Naive thymus-derived CD4-positive, alpha-beta T cell (primary cell): ENCODE measurements around the gene PRIMPOL. TPM values are rescaled to one million over a fixed set of nuclear protein-coding genes. Genes with fewer than 3 reads are reported as not detected.

Experiments
- ATAC-seq: fragments of 150-1000 bp; cut with Tn5 transposase; 2 replicates; pipeline ENCODE4 v1.10.0; 2021; ENCODE audit warnings: mild to moderate bottlenecking, moderate library complexity
- CTCF ChIA-PET: fragments of 350-600 bp; sonication (Branson Sonifier 250); formaldehyde crosslinking; loops from one replicate; lab custom pipeline; 2021; ENCODE audit warnings: antibody characterized with exemption; lab: Charles Lee
- POLR2A ChIA-PET: fragments of 350-600 bp; sonication (Branson Sonifier 250); formaldehyde crosslinking; loops from one replicate; lab custom pipeline; 2021; ENCODE audit warnings: antibody characterized with exemption, inconsistent platforms; lab: Charles Lee
- DNase-seq, 9 donors: peaks; one replicate each; pipeline versions ENCODE4 v3.0.0 to v3.0.0-alpha.2; 2020 to 2022; ENCODE audit warnings: mixed read lengths in 1 of 9
- H3K27ac ChIP-seq: one replicate; pipeline ENCODE4 v1.7.0; 2013; ENCODE audit warnings: mild to moderate bottlenecking, low read depth, low read length, moderate library complexity
- H3K27me3 ChIP-seq, 2 donors: one replicate each; pipeline ENCODE4 v1.7.0; 2013; ENCODE audit warnings: low read length in 2 of 2, mild to moderate bottlenecking in 2 of 2, moderate library complexity in 2 of 2; ENCODE audit not compliant: control insufficient read depth in 2 of 2, insufficient read depth in 2 of 2
- H3K36me3 ChIP-seq, 3 experiments: 1 replicate in 2 of 3; 2 replicates in 1 of 3; pipeline ENCODE4 v1.7.0; 2013; ENCODE audit warnings: low read length in 3 of 3, mild to moderate bottlenecking in 3 of 3, moderate library complexity in 1 of 3; ENCODE audit not compliant: insufficient read depth in 3 of 3, control insufficient read depth in 2 of 3
- H3K4me1 ChIP-seq, 2 donors: one replicate each; pipeline ENCODE4 v1.7.0; 2013; ENCODE audit warnings: low read length in 2 of 2, mild to moderate bottlenecking in 2 of 2, moderate library complexity in 1 of 2; ENCODE audit not compliant: control insufficient read depth in 2 of 2, insufficient read depth in 2 of 2
- H3K4me3 ChIP-seq: 2 replicates; pipeline ENCODE4 v1.7.0; 2013; ENCODE audit warnings: mild to moderate bottlenecking, low read length
- H3K9me3 ChIP-seq, 3 experiments: 1 replicate in 2 of 3; 2 replicates in 1 of 3; pipeline ENCODE4 v1.7.0; 2013; ENCODE audit warnings: low read length in 3 of 3; ENCODE audit not compliant: control insufficient read depth in 2 of 3
- H3K27ac Mint-ChIP-seq, 9 donors: one replicate each; pipeline ENCODE4 v1.8.0; 2020 to 2022; ENCODE audit warnings: mixed read lengths in 9 of 9, mild to moderate bottlenecking in 8 of 9, moderate library complexity in 5 of 9, inconsistent platforms in 2 of 9
- H3K27me3 Mint-ChIP-seq, 5 donors: one replicate each; pipeline ENCODE4 v1.8.0; 2021 to 2022; ENCODE audit warnings: mixed read lengths in 5 of 5, mild to moderate bottlenecking in 1 of 5
- H3K36me3 Mint-ChIP-seq, 5 donors: one replicate each; pipeline ENCODE4 v1.8.0; 2020 to 2022; ENCODE audit warnings: mixed read lengths in 5 of 5, mild to moderate bottlenecking in 3 of 5, inconsistent platforms in 1 of 5
- H3K4me1 Mint-ChIP-seq, 7 donors: one replicate each; pipeline ENCODE4 v1.8.0; 2020 to 2022; ENCODE audit warnings: mixed read lengths in 7 of 7, mild to moderate bottlenecking in 3 of 7, inconsistent platforms in 1 of 7
- H3K4me3 Mint-ChIP-seq, 10 donors: one replicate each; pipeline ENCODE4 v1.8.0; 2020 to 2022; ENCODE audit warnings: mild to moderate bottlenecking in 10 of 10, mixed read lengths in 10 of 10, moderate library complexity in 6 of 10, inconsistent platforms in 2 of 10
- H3K9me3 Mint-ChIP-seq, 11 donors: one replicate each; pipeline ENCODE4 v1.8.0; 2020 to 2022; ENCODE audit warnings: mixed read lengths in 11 of 11, mild to moderate bottlenecking in 4 of 11, inconsistent platforms in 1 of 11, moderate library complexity in 1 of 11
- intact Hi-C, 2 donors: fragments of 100-400 bp; cut with micrococcal nuclease; formaldehyde crosslinking; loops; one replicate each; pipeline ENCODE4 v1.15.1; 2023
- polyA plus RNA-seq, 2 donors: library from polyadenylated mRNA; unstranded; fragments of 300-500 nt; fragmentation: Illumina TruSeq; gene quantifications; one replicate each; pipeline ENCODE4 v1.2.3, GENCODE V29; 2021
- total RNA-seq, 6 experiments: library from RNA in 5 of 6; stranded (reverse) in 5 of 6; gene quantifications; 1 replicate in 5 of 6; 2 replicates in 1 of 6; pipeline ENCODE4 v1.2.3 and lab custom pipeline; 2021 to 2026

Gene PRIMPOL
- total and polyA plus RNA-seq, 7 experiments from 2014 or later: 12.1 to 19.3 (median 16.5) TPM

DNA sequence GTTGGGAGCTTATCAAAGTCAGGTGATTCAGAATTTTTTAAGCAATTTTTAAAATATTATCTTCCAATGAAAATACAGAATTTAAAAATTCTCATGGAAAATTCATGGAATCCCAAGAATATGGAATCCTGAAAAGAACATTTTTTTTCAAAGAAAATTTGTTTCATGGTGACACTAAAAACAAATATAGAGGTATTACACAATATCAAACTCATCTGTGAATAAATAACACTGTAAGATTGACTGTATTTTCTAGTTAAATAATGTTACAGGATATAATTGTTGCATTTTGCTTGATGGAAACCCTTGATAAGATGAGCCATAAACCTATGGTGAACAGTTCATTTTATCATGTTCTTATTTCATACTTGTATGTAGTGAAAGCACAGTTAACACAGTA is 11.4 kb downstream of the PRIMPOL start:
- DNase-seq: no peak
- Mint-ChIP-seq H3K4me3 (no peak overlapping the region), H3K36me3 (peaks cover 3 to 28% (median 19%) of the 10 kb centered on the region in 5 donors), H3K27me3 (no peaks in the 10 kb centered on the region), H3K27ac (no peak overlapping the region), H3K9me3 (no peaks in the 10 kb centered on the region), H3K4me1 (peaks cover 0 to 3% (median 0%) of the 10 kb centered on the region in 7 donors)
- peaks cover 0 to 7% (median 0%) of the 10 kb centered on the region in 3 experiments for H3K36me3 ChIP-seq
- no peak overlapping the region for H3K4me3 ChIP-seq
- intact Hi-C loops: no loop called here
- ChIA-PET CTCF (no interaction called here), POLR2A (no interaction called here)
- H3K9me3 ChIP-seq: no peaks in the 10 kb centered on the region
- H3K4me1 ChIP-seq: no peaks in the 10 kb centered on the region
- H3K27ac ChIP-seq: no peak overlapping the region
- ATAC-seq: no peak
- H3K27me3 ChIP-seq: no peaks in the 10 kb centered on the region

GRCh38 chr4:184662236-184662635 is 12.7 kb downstream of the PRIMPOL start:
- H3K36me3 ChIP-seq: peaks cover 0 to 12% (median 0%) of the 10 kb centered on the region in 3 experiments
- CTCF ChIA-PET: interaction anchor here (0.6 to 0.9 kb wide), 3 partner anchors 14 to 521 kb away, joined by 3 read pairs; no protein-coding TSS in a partner anchor
- DNase-seq: no peak
- H3K27ac ChIP-seq: no peak overlapping the region
- intact Hi-C loops: no loop called here
- ATAC-seq: no peak
- no peaks in the 10 kb centered on the region for H3K4me1 ChIP-seq
- Mint-ChIP-seq H3K27ac (no peak overlapping the region), H3K4me1 (peaks cover 0 to 11% (median 0%) of the 10 kb centered on the region in 7 donors), H3K9me3 (no peaks in the 10 kb centered on the region), H3K36me3 (peaks cover 3 to 25% (median 20%) of the 10 kb centered on the region in 5 donors), H3K27me3 (no peaks in the 10 kb centered on the region), H3K4me3 (no peak overlapping the region)
- H3K9me3 ChIP-seq: no peaks in the 10 kb centered on the region
- H3K27me3 ChIP-seq: no peaks in the 10 kb centered on the region
- H3K4me3 ChIP-seq: no peak overlapping the region
- POLR2A ChIA-PET: interaction anchor here (0.8 to 0.9 kb wide), 2 partner anchors 12 to 14 kb away, joined by 3 to 4 read pairs; partner anchors contain the start of genes CASP3 and PRIMPOL

- CTCF ChIA-PET: interaction anchor here (0.6 kb wide), 1 partner anchor 390 kb away, joined by 3 read pairs; no protein-coding TSS in a partner anchor
- DNase-seq: no peak
- POLR2A ChIA-PET: interaction anchor here (0.7 kb wide), 1 partner anchor 11 kb away, joined by 4 read pairs; no protein-coding TSS in a partner anchor
- Mint-ChIP-seq H3K4me3 (no peak overlapping the region), H3K4me1 (peaks cover 13 to 31% (median 20%) of the 10 kb centered on the region in 7 donors), H3K27ac (no peak overlapping the region), H3K36me3 (peaks cover 3 to 39% (median 33%) of the 10 kb centered on the region in 5 donors), H3K9me3 (peaks cover 0 to 5% (median 0%) of the 10 kb centered on the region in 11 donors), H3K27me3 (no peaks in the 10 kb centered on the region)
- H3K4me3 ChIP-seq: no peak overlapping the region
- peak; percentile 49 for ATAC-seq
- H3K27me3 ChIP-seq: no peaks in the 10 kb centered on the region
- no peaks in the 10 kb centered on the region for H3K9me3 ChIP-seq
- no peak overlapping the region for H3K27ac ChIP-seq
- peaks cover 0 to 12% (median 0%) of the 10 kb centered on the region in 3 experiments for H3K36me3 ChIP-seq
- peaks cover 6 to 19% of the 10 kb centered on the region in 2 donors for H3K4me1 ChIP-seq
- intact Hi-C loops: loop anchor here in 1 of 2 donors (1.0 kb wide), 1 partner anchor 15 kb away; the partner anchor contains the start of genes CASP3 and PRIMPOL
Measured at GRCh38 chr4:184664445-184665210, 15.1 kb downstream of the PRIMPOL start.

GRCh38 chr4:184666670-184667069 is 17.1 kb downstream of the PRIMPOL start:
- peak overlapping the region in 1 of 9 donors; percentile 49 for H3K27ac Mint-ChIP-seq
- Histone ChIP-seq H3K27ac (no peak overlapping the region), H3K36me3 (peaks cover 0 to 9% (median 0%) of the 10 kb centered on the region in 3 experiments), H3K4me1 (peaks cover 6 to 22% of the 10 kb centered on the region in 2 donors), H3K27me3 (no peaks in the 10 kb centered on the region), H3K4me3 (no peak overlapping the region), H3K9me3 (no peaks in the 10 kb centered on the region)
- CTCF ChIA-PET: interaction anchor here (0.6 kb wide), 1 partner anchor 210 kb away, joined by 3 read pairs; no protein-coding TSS in a partner anchor
- POLR2A ChIA-PET: interaction anchor here (0.7 kb wide), 1 partner anchor 13 kb away, joined by 3 read pairs; no protein-coding TSS in a partner anchor
- peak overlapping the region in 1 of 10 donors; percentile 12 for H3K4me3 Mint-ChIP-seq
- intact Hi-C loops: no loop called here
- H3K36me3 Mint-ChIP-seq: peaks cover 3 to 44% (median 30%) of the 10 kb centered on the region in 5 donors
- peaks cover 0 to 5% (median 0%) of the 10 kb centered on the region in 11 donors for H3K9me3 Mint-ChIP-seq
- DNase-seq: no peak
- no peaks in the 10 kb centered on the region for H3K27me3 Mint-ChIP-seq
- H3K4me1 Mint-ChIP-seq: peaks cover 13 to 39% (median 26%) of the 10 kb centered on the region in 7 donors
- no peak for ATAC-seq

GRCh38 chr4:184668096-184668495 is 18.6 kb downstream of the PRIMPOL start:
- peaks cover 0 to 5% (median 0%) of the 10 kb centered on the region in 11 donors for H3K9me3 Mint-ChIP-seq
- peak; percentile 24 for ATAC-seq
- peak overlapping the region in 6 of 9 donors; percentile 2 to 88 (median 60) for H3K27ac Mint-ChIP-seq
- Histone ChIP-seq H3K27me3 (no peaks in the 10 kb centered on the region), H3K27ac (no peak overlapping the region), H3K4me3 (peak overlapping the region; percentile 14), H3K4me1 (peaks cover 6 to 22% of the 10 kb centered on the region in 2 donors), H3K36me3 (peaks cover 0 to 21% (median 0%) of the 10 kb centered on the region in 3 experiments), H3K9me3 (no peaks in the 10 kb centered on the region)
- ChIA-PET POLR2A (no interaction called here), CTCF (no interaction called here)
- H3K4me1 Mint-ChIP-seq: peaks cover 13 to 39% (median 26%) of the 10 kb centered on the region in 7 donors
- peaks cover 3 to 55% (median 37%) of the 10 kb centered on the region in 5 donors for H3K36me3 Mint-ChIP-seq
- no peaks in the 10 kb centered on the region for H3K27me3 Mint-ChIP-seq
- DNase-seq: peak in 1 of 9 donors; percentile 7
- intact Hi-C loops: loop anchor here in 1 of 2 donors (1.0 kb wide), 2 partner anchors 10 to 19 kb away; partner anchors contain the start of genes CASP3 and PRIMPOL
- peak overlapping the region in 1 of 10 donors; percentile 37 for H3K4me3 Mint-ChIP-seq

- Histone ChIP-seq H3K4me3 (peak overlapping the region; percentile 14), H3K4me1 (peaks cover 6 to 22% of the 10 kb centered on the region in 2 donors), H3K27me3 (no peaks in the 10 kb centered on the region), H3K9me3 (no peaks in the 10 kb centered on the region), H3K27ac (no peak overlapping the region), H3K36me3 (peaks cover 0 to 22% (median 0%) of the 10 kb centered on the region in 3 experiments)
- ATAC-seq (peak; percentile 64), DNase-seq (peak in 2 of 9 donors; percentile 12 to 13)
- Mint-ChIP-seq H3K4me3 (peak overlapping the region in 3 of 10 donors; percentile 16 to 37 (median 21)), H3K9me3 (peaks cover 0 to 5% (median 0%) of the 10 kb centered on the region in 11 donors), H3K27ac (peak overlapping the region in 7 of 9 donors; percentile 2 to 88 (median 52)), H3K27me3 (no peaks in the 10 kb centered on the region), H3K4me1 (peaks cover 13 to 39% (median 26%) of the 10 kb centered on the region in 7 donors), H3K36me3 (peaks cover 3 to 58% (median 37%) of the 10 kb centered on the region in 5 donors)
- POLR2A ChIA-PET: no interaction called here
- intact Hi-C loops: loop anchor here in 1 of 2 donors (1.0 kb wide), 2 partner anchors 10 to 19 kb away; partner anchors contain the start of genes CASP3 and PRIMPOL
- CTCF ChIA-PET: no interaction called here
Measured at GRCh38 chr4:184668511-184669114, 19.1 kb downstream of the PRIMPOL start.
